AG09319 (cell line): ENCODE measurements around the gene TNKS1BP1.
A peak's percentile ranks its signal among the peaks of the same experiment; 100 is the strongest.

Experiments used
- DNase-seq: peaks from one replicate; pipeline ENCODE4 v3.0.0-alpha.2; 2010; ENCODE audit warnings: low read depth; ENCODE audit errors: extremely low read depth
- CTCF ChIP-seq: IDR thresholded peaks from 2 replicates; pipeline ENCODE4 v1.5.1; 2011; ENCODE audit warnings: low read depth, mild to moderate bottlenecking, inconsistent platforms, low read length, moderate library complexity

Gene TNKS1BP1

GRCh38 chr11:57278721-57279095 is 46.0 kb downstream of the TNKS1BP1 start:
- DNase-seq, result no peak

GRCh38 chr11:57277845-57278720 is 46.7 kb downstream of the TNKS1BP1 start:
- TF ChIP-seq CTCF, result peak; percentile 88
- peak; percentile 70 for DNase-seq

More at GRCh38 chr11:57278721-57279095, 46.0 kb downstream of the TNKS1BP1 start:
- no peak for TF ChIP-seq CTCF

DNA sequence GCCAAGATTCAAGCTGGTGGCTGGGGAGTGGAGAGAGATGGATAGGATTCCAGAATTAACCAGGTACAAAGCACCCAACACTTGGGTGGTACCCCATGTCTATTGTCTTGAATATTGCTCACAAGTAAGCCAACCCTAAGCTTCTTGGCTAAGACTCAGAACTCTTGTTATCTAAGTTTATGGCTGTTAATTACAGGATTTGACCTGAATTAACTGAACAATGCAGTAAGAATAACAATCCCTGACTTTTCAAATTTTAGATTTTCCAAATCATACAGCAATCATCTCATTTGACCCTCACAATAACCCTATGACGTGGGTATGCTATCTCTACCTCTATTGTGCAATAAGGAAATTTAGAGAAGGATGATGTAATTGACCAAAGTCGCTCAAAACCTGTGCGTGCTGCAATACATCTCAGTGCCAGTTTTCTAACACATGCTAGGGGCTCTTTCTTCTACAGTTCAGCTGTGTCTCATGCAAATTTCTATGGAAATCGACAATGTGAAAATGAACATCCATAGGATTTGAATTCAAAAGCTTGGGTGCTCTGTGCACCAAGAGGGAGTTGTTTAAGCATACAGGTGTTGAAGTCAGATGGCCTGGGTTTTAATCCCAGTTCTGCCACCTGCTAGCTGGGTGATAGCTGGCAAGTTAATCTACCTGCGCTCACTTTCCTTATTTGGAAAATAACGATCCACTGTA is 47.6 kb downstream of the TNKS1BP1 start:
- no peak for TF ChIP-seq CTCF
- DNase-seq, result no peak

GRCh38 chr11:57276169-57276970 is 48.4 kb downstream of the TNKS1BP1 start:
- DNase-seq, result no peak
- no peak for TF ChIP-seq CTCF

GRCh38 chr11:57275582-57275981 is 49.2 kb downstream of the TNKS1BP1 start:
- no peak for TF ChIP-seq CTCF

DNA sequence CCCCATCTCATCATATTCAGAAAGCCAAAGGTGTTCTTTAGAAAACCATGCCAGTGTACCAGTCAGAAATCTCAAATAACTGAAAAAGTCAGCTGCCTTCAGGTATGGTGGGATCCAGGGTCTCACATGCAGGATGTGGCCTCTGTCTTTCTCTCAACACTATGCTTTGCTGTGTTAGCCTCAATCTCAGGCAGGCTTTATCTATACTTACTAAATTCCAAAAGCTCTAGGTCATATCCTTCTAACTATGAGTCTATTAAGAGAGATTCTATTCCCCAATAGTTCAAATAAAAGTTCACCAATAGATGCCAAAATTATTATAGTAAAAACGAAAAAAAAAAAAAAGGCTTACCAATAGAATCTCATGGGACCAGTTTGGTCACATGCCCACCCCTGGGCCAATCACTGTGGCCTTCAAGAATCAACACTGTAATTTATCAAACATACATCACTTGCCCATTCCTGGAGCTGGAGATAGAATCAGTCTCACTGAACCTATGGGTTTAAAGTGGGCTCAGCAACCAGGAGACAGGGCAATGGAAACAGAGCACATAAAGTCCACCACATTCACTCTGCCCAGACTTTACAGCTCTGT is 49.8 kb downstream of the TNKS1BP1 start:
- TF ChIP-seq CTCF, result no peak
- no peak for DNase-seq

More at GRCh38 chr11:57275582-57275981, 49.2 kb downstream of the TNKS1BP1 start:
- no peak for DNase-seq
